Keratinocyte (primary cell): Measurements from ENCODE around the gene ARID1B.

Experiments used
- CTCF ChIP-seq, 3 experiments: IDR thresholded peaks in 1 of 3; conservative IDR thresholded peaks in 1 of 3; optimal IDR thresholded peaks in 1 of 3; 2 replicates in 2 of 3; 3 replicates in 1 of 3; pipeline versions ENCODE3 to v1.5.1; 2011; ENCODE audit warnings: low read length in 3 of 3, mild to moderate bottlenecking in 3 of 3, moderate library complexity in 2 of 3, control low read depth in 1 of 3, inconsistent platforms in 1 of 3; ENCODE audit not compliant: insufficient read depth in 2 of 3; ENCODE audit errors: extremely low read depth in 1 of 3
- EZH2 ChIP-seq: IDR thresholded peaks from one replicate; pipeline ENCODE4 v1.6.1; 2012; ENCODE audit warnings: inconsistent platforms, mild to moderate bottlenecking, low read length, moderate library complexity

GRCh38 chr6:157205473-157206358 lies 428.5 kb downstream of the ARID1B start:
- TF ChIP-seq EZH2 (no peak), CTCF (optimal IDR thresholded peaks at IDR 0.05 in 1 of 3, IDR thresholded peaks at IDR 0.05 in 1 of 3, conservative IDR thresholded peaks at IDR 0.05 in 1 of 3; ENCODE audit: extremely low read depth in 1 of 3, insufficient read depth in 2 of 3, low read length in 3 of 3) (no peak)
